SJCRH30 (cell line): ENCODE measurements around the gene GCHFR. TPM values are rescaled to one million over a fixed set of nuclear protein-coding genes. Genes with fewer than 3 reads are reported as not detected.

Source experiments
- DNase-seq, 2 experiments: peaks; one replicate each; pipeline ENCODE4 v3.0.0-alpha.2; 2015 to 2020
- H3K27ac ChIP-seq: fragments of 250-450 bp; sonication (Bioruptor Pico); 2 replicates; pipeline ENCODE4 v1.5.1; 2020; ENCODE audit warnings: mild to moderate bottlenecking, moderate library complexity
- H3K27me3 ChIP-seq: fragments of 250-450 bp; sonication (Bioruptor Pico); 2 replicates; pipeline ENCODE4 v1.5.1; 2020; ENCODE audit warnings: mild to moderate bottlenecking, moderate library complexity
- H3K36me3 ChIP-seq: fragments of 250-450 bp; sonication (Bioruptor Pico); 2 replicates; pipeline ENCODE4 v1.5.1; 2020; ENCODE audit warnings: mild to moderate bottlenecking, moderate library complexity
- H3K4me1 ChIP-seq: fragments of 250-450 bp; sonication (Bioruptor Pico); 2 replicates; pipeline ENCODE4 v1.5.1; 2020; ENCODE audit warnings: mild to moderate bottlenecking, moderate library complexity
- H3K4me3 ChIP-seq: fragments of 250-450 bp; sonication (Bioruptor Pico); 2 replicates; pipeline ENCODE4 v1.5.1; 2020; ENCODE audit warnings: mild to moderate bottlenecking, moderate library complexity
- H3K9me3 ChIP-seq: fragments of 250-450 bp; sonication (Bioruptor Pico); replicated peaks from 2 replicates; pipeline ENCODE4 v1.5.1; 2020; ENCODE audit warnings: mild to moderate bottlenecking, moderate library complexity
- total RNA-seq: library from RNA; depleted of rRNA; stranded (reverse); fragments of >200 nt; shearing (Covaris generic); gene quantifications from 2 replicates; pipeline ENCODE4 v1.2.3, GENCODE V29; 2014; rRNA removed

The GCHFR gene
- total RNA-seq = not detected in 2 replicates

DNA sequence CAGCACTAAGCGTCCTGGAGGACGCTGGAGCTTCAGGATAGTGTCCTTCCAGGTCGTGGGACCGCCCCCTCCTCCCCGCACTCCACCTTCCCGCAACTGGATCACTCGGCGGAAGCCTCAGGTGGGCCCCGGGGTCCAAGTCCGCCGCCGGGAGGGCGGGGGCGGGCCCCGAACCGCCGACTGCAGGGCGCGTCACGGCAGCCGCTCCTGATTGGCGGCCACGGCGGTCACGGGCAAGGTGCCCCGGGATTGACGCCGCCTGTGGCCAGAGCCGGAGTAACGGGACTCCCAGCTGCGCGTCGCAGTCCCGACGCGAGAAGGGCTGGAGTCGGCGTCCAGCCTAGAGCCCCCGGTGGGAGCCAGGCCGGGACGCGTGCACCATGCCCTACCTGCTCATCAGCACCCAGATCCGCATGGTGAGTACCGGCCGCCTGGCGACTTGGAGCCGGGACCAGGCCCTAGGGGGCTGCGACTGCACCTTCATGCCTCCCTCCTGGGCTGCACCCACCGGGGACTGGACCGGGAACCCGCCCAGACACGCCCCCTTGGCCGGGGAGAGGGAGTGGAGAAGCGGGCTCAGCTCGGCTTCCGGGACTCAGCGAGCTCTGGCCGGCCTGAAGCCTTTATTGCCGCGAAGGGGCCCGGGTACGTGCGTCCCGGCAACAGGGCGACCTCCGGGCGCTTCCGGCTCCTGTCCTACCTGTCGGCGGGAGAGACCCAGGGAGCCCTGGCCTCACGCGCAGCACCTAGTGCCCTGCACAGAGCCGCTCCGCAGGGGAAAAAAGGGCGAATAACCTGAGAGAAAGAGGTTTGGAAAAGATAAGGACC lies at the start of gene GCHFR:
Gene GCHFR, plus strand, starts transcription at position 268 of the 828 bp plus-strand sequence. Its CDS starts 113 bp downstream, at position 381.
- Histone ChIP-seq H3K9me3 (no peaks in the 10 kb centered on the region), H3K4me3 (no peak within 1 kb of the TSS), H3K4me1 (peaks cover 39% of the 10 kb centered on the region), H3K27me3 (no peaks in the 10 kb centered on the region), H3K36me3 (no peaks in the 10 kb centered on the region), H3K27ac (no peak within 1 kb of the TSS)
- DNase-seq = no peak

DNA sequence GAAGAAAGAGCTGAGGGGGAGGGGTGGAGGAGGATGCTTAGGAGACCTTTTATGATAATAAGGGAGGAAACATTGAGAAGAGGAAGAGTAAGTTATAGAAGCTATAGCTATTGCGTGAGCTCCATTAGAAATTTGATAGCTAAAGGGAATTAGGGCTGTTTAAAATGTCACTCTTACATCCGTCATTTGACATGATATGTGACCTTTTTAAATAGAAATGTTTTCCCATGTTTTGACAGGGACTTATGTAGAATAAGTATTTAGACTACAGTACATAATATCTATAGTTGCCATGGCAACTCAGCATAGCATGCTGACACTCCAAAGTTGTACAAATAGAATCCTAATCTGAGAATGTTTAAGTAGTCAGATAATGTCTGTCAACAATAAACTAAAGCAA lies 49.7 kb upstream of the GCHFR start:
- peaks cover 68% of the 10 kb centered on the region for H3K36me3 ChIP-seq
- H3K4me3 ChIP-seq = no peak overlapping the region
- no peaks in the 10 kb centered on the region for H3K9me3 ChIP-seq
- H3K4me1 ChIP-seq = no peaks in the 10 kb centered on the region
- DNase-seq = no peak
- H3K27ac ChIP-seq = no peak overlapping the region
- H3K27me3 ChIP-seq = no peaks in the 10 kb centered on the region

DNA sequence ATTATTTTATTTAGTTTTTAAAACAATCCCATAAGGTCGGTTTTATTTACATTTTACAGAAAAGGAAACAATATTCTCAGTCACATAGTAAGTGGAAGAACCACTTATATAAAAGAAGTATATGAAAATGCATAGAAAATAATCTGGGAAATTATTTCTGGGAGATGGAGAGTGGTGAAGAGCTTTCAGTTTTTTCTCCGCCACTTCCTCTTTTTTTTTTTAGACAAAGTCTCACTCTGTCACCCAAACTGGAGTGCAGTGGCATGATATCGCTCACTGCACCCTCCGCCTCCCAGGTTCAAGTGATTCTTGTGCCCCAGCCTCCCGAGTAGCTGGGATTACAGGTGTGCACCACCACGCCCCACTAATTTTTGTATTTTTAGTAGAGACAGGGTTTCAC lies 47.7 kb upstream of the GCHFR start:
- H3K27me3 ChIP-seq = no peaks in the 10 kb centered on the region
- no peaks in the 10 kb centered on the region for H3K9me3 ChIP-seq
- no peak overlapping the region for H3K27ac ChIP-seq
- no peak overlapping the region for H3K4me3 ChIP-seq
- no peaks in the 10 kb centered on the region for H3K4me1 ChIP-seq
- H3K36me3 ChIP-seq = peaks cover 67% of the 10 kb centered on the region
- DNase-seq = no peak

DNA sequence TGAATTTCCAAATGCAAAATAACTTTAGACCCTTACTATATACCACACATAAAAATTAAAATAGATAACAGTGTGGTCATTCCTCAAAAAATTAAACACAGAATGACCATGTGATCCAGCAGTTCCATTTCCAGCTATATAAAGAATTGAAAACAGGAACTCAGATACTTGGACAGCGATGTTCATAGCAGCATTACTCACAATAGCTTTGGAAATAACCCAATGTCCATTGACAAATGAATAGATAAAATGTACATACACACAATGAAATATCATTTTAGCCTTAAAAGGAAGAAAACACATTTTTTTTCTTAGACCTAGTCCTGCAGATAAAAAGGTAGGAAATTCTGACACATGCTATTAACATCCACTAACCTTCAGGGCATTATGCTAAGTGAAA lies 42.2 kb upstream of the GCHFR start:
- Histone ChIP-seq H3K9me3 (no peaks in the 10 kb centered on the region), H3K27me3 (no peaks in the 10 kb centered on the region), H3K4me1 (no peaks in the 10 kb centered on the region), H3K4me3 (no peak overlapping the region), H3K27ac (no peak overlapping the region), H3K36me3 (peaks cover 58% of the 10 kb centered on the region)
- no peak for DNase-seq

DNA sequence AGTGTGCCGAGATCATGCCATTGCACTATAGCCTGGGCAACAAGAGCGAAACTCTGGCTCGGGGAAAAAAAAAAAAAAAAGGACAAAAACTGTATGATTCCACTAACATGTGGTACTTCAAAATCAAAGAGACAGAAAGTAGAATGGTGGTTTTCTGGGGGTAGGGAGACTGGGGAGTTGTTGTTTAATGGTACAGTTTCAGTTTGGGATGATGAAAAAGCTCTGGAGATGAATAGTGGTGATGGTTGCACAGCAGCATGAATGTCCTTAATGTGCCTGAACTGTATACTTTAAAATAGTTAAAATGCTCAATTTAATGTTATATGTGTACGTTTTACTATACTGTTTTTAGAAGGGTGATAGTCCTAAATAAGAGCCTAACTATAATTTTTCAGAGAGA lies 41.5 kb upstream of the GCHFR start:
- no peaks in the 10 kb centered on the region for H3K27me3 ChIP-seq
- peaks cover 59% of the 10 kb centered on the region for H3K36me3 ChIP-seq
- H3K27ac ChIP-seq = no peak overlapping the region
- no peaks in the 10 kb centered on the region for H3K9me3 ChIP-seq
- no peak overlapping the region for H3K4me3 ChIP-seq
- no peaks in the 10 kb centered on the region for H3K4me1 ChIP-seq
- DNase-seq = no peak

DNA sequence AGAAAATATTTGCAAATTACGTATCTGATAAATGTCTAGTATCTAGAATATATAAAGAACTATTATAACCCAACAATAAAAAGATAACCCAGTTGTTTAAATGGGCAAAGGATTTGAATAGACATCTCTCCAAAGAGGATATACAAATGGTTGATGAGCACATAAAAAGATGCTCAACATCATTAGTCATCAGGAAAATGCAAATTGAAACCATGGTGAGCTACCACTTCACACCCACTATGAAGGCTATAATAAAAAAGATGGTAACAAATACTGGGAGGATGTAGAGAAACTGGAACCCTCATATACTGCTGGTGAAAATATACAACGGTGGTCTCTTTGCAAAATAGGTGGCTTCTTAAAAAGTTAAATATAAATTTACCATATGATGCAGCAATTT lies 40.9 kb upstream of the GCHFR start:
- no peak overlapping the region for H3K4me3 ChIP-seq
- H3K9me3 ChIP-seq = no peaks in the 10 kb centered on the region
- no peak for DNase-seq
- H3K36me3 ChIP-seq = peaks cover 56% of the 10 kb centered on the region
- H3K27ac ChIP-seq = no peak overlapping the region
- H3K4me1 ChIP-seq = no peaks in the 10 kb centered on the region
- no peaks in the 10 kb centered on the region for H3K27me3 ChIP-seq

DNA sequence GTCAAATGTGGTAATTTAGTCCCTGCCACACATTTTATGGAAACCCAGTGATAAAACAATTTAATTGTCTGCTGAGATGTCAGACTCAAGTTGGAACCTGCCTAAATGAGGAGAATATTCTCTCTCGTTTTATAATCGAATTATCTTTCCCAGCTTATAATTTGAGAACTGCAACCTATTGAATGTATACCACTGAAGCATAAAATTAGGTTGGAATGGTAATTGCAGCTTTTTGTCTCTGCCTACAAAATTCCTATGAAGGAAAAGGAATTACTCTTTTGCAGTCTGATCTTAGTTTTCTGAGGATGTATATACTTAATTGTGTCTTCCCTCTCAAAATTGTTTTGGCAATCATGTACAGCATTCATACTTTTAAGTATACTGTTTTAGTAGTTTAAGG lies 39.9 kb upstream of the GCHFR start:
- no peak for DNase-seq
- peaks cover 57% of the 10 kb centered on the region for H3K36me3 ChIP-seq
- H3K4me1 ChIP-seq = no peaks in the 10 kb centered on the region
- H3K27me3 ChIP-seq = no peaks in the 10 kb centered on the region
- H3K4me3 ChIP-seq = no peak overlapping the region
- H3K27ac ChIP-seq = no peak overlapping the region
- no peaks in the 10 kb centered on the region for H3K9me3 ChIP-seq

DNA sequence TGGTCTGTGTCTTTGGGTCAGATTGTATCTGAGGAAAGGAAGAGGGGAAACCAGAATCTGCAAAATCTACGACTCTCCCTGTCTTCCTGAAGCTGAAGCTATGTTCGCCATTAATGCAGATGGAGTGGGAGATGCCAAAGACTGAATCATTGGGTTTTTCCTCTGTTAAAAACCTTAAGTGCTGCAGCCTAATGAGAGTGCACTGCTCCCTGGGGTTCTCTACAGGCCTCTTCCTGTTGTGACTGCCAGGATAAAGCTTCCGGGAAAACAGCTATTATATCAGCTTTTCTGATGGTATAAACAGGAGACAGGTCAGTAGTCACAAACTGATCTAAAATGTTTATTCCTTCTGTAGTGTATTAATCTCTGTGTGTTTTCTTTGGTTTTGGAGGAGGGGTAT lies 32.8 kb upstream of the GCHFR start:
- no peaks in the 10 kb centered on the region for H3K27me3 ChIP-seq
- H3K4me3 ChIP-seq = no peak overlapping the region
- H3K4me1 ChIP-seq = no peaks in the 10 kb centered on the region
- H3K9me3 ChIP-seq = no peaks in the 10 kb centered on the region
- H3K36me3 ChIP-seq = peaks cover 78% of the 10 kb centered on the region
- H3K27ac ChIP-seq = no peak overlapping the region
- no peak for DNase-seq

DNA sequence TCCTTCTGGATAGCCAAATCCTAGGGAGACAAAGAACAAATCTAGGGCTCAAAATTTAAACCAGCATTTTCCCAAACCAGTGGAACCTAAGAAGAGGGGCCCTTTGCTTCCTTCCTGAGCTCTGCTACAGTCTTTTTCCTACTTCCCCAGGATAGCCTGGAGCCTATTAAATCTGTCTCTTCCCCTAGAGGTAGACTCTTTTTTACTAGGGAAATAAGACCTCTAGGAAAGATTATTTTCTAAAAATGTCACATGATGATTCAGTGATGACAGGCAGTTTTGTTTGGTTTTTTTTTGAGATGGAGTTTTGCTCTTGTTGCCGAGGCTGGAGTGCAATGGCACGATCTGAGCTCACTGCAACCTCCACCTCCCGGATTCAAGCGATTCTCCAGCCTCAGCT lies 27.3 kb upstream of the GCHFR start:
- H3K36me3 ChIP-seq = peaks cover 71% of the 10 kb centered on the region
- no peak for DNase-seq

DNA sequence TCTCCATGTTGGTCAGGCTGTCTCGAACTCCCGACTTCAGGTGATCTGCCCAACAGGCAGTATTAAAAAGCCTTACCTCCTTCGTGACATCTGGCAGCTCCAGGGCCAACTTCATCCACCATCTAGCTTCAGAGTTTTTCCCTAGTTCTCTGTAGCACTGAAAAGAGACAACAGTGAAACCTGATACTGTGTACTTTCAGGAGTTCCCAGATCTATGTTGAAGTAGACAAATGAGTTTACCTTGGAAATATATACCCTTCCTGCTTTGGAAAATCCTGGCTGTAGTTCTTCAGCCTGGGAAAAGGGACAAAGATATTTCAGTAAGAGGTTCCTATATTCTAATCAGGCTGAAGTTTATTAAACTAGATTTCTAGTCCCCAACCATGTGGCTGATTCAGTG lies 26.8 kb upstream of the GCHFR start:
- H3K4me1 ChIP-seq = no peaks in the 10 kb centered on the region
- no peak overlapping the region for H3K27ac ChIP-seq
- no peaks in the 10 kb centered on the region for H3K9me3 ChIP-seq
- no peak overlapping the region for H3K4me3 ChIP-seq
- no peak for DNase-seq
- H3K36me3 ChIP-seq = peaks cover 66% of the 10 kb centered on the region
- H3K27me3 ChIP-seq = no peaks in the 10 kb centered on the region

More for the DNA sequence above, 27.3 kb upstream of the GCHFR start:
- Histone ChIP-seq H3K27ac (no peak overlapping the region), H3K9me3 (no peaks in the 10 kb centered on the region), H3K4me1 (no peaks in the 10 kb centered on the region), H3K4me3 (no peak overlapping the region), H3K27me3 (no peaks in the 10 kb centered on the region)

DNA sequence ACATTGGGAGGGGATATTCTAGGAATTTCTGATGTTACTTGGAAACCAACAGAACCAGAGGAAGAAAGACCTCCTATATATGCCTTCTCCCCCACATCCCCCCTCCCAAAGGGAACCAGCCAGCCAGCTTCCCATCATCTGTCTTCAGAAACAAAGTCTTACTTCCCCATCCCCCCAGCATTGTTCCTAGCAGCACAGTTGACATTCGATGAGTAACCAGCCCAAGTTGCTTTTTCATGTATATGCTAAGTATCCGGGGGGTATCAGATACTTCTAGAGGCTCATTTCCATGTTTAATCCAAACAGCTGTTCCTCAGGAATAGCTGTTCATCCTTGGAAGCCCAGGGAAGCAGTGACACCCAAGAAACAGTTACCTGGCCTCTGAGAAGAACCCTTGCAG lies 24.8 kb upstream of the GCHFR start:
- Histone ChIP-seq H3K4me1 (peaks cover 6% of the 10 kb centered on the region), H3K4me3 (no peak overlapping the region), H3K36me3 (peaks cover 62% of the 10 kb centered on the region), H3K27ac (no peak overlapping the region), H3K27me3 (no peaks in the 10 kb centered on the region), H3K9me3 (no peaks in the 10 kb centered on the region)
- DNase-seq = no peak

DNA sequence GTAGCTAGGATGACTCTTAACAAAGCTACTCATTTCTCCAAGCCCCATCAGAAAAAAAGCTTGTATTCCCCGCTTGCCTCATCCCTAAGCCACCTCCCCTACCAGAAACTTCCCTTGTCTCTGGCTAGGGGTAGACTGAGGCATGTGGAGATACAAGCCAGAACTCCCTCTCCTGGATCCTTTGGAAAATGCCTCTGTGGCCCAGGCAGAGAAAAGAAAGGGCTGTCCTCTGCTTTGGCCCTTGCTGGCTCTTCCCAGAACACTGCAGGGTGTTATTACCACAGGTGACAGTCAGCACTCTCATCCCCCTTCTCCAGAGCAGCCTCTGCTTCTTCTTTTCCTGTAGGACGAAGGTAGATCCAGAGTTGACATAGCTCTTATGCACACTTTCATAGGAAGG lies 24.0 kb upstream of the GCHFR start:
- peaks cover 54% of the 10 kb centered on the region for H3K36me3 ChIP-seq
- H3K27ac ChIP-seq = no peak overlapping the region
- H3K4me3 ChIP-seq = no peak overlapping the region
- peaks cover 10% of the 10 kb centered on the region for H3K4me1 ChIP-seq
- no peak for DNase-seq
- no peaks in the 10 kb centered on the region for H3K27me3 ChIP-seq
- no peaks in the 10 kb centered on the region for H3K9me3 ChIP-seq

DNA sequence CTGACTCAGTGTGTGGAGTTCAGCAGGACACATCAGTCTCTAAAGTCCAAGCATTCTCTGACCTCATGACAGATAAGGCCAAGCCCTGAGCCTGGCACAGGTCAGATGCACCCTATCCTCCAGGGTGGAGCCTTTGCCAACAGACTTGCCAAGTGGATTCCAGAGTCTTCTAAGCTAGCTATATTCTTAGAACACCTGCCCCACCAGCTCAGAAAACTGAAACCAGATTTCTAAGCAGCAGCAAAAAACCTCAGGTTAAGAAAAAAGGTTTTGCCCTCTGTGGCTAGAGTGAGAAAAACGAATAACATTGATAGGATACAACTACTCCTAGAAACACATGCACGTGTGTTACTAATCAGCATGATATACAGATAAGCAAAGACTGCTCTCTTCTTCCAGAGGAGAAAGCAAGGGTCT lies 20.4 kb upstream of the GCHFR start:
- Histone ChIP-seq H3K36me3 (peaks cover 22% of the 10 kb centered on the region), H3K9me3 (no peaks in the 10 kb centered on the region), H3K27me3 (no peaks in the 10 kb centered on the region)

DNA sequence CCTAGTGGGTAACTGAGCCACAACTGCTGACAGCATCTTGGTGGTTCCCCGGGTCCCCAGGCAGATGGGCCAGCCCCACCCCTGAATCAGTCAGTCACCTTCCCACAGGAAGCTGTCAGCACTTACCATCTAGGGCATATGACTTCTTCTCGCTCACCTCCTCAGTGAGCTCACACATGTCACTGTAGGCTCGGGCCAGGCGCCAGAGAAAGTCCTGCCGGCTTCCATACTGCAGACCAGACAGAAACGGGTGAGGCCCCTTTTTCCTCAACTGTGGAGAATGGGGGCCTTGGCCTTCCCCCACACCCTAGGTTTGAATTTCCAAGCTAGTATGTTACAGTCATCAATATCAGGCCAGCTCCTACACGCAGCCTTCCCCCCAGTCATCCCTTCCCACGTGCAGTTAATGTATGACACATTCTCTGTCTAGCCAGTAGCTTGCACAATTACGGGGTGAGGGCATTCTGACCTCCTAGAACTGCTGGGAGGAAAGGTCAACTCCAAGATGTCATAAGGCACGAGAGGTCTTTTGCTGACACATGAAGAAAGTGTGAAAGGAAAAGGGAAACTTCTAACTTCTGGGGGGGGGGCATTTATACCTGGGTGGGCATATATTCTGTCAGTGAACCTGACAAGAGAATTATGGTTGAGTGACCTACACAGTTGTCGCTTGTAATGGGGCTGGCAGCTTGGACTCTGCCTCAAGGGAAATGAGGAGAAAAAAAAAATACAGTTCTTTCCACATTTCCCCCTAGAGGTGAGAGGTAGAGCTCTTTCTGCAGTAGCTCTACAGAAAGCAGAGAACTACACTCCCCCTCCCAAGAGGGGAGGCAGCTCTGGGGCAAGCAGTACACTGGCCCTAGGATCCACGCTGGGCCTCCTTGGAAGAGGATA lies 19.7 kb upstream of the GCHFR start:
- peak overlapping the region; percentile 54 for H3K27ac ChIP-seq

More for the DNA sequence above, 20.4 kb upstream of the GCHFR start:
- H3K27ac ChIP-seq = peak overlapping the region; percentile 54
- H3K4me3 ChIP-seq = no peak overlapping the region
- peaks cover 18% of the 10 kb centered on the region for H3K4me1 ChIP-seq
- no peak for DNase-seq

DNA sequence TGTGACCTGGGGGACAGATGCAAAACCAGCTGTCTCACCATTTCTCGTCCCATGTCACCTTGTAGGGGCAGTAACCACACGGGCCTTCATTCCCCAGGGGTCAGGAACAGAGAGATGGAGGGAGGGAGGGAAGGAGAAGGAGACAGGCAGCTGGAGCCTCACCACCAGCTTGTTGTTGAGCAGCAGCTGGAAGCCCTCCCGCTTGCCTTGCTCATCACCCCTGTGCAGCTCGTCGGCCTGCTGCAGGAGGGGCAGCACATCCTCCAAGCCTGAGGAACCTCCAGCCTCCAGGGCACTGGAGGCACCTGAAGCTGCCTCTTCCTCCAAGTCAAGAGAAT lies 19.1 kb upstream of the GCHFR start:
- H3K4me1 ChIP-seq = peaks cover 18% of the 10 kb centered on the region
- peak overlapping the region; percentile 54 for H3K27ac ChIP-seq
- H3K4me3 ChIP-seq = no peak overlapping the region
- peaks cover 27% of the 10 kb centered on the region for H3K36me3 ChIP-seq
- H3K9me3 ChIP-seq = no peaks in the 10 kb centered on the region
- peak; percentile 94 to 98 for DNase-seq
- H3K27me3 ChIP-seq = no peaks in the 10 kb centered on the region

More for the DNA sequence above, 19.7 kb upstream of the GCHFR start:
- DNase-seq = no peak
- H3K9me3 ChIP-seq = no peaks in the 10 kb centered on the region
- no peak overlapping the region for H3K4me3 ChIP-seq
- peaks cover 22% of the 10 kb centered on the region for H3K36me3 ChIP-seq
- peaks cover 18% of the 10 kb centered on the region for H3K4me1 ChIP-seq
- H3K27me3 ChIP-seq = no peaks in the 10 kb centered on the region
